Right renal cortex interstitium (tissue), 3 donors: ENCODE data around the gene SP1. TPM values are rescaled to one million over a fixed set of nuclear protein-coding genes. Genes with fewer than 3 reads are reported as not detected.
"Not testable (repeated sequence)": the region's sequence is repeated elsewhere in the genome, so short reads cannot be mapped to it uniquely, and the experiment has no call there.

Source experiments
- DNase-seq, 3 donors: peaks; one replicate each; pipeline ENCODE4 v3.0.0-alpha.2; 2013; ENCODE audit warnings: low read depth in 3 of 3, low spot score in 2 of 3
- polyA plus RNA-seq, 3 donors: library from polyadenylated mRNA; unstranded; fragments of 120-200 nt; gene quantifications; one replicate each; pipeline ENCODE4 v1.2.1, GENCODE V29; 2013; ENCODE audit not compliant: insufficient read length in 3 of 3

SP1 gene
- polyA plus RNA-seq, 3 donors: 76.7 to 81.0 (median 77.6) TPM

- no peak for DNase-seq
Measured at GRCh38 chr12:53443955-53444354, 64.0 kb downstream of the SP1 start.

GRCh38 chr12:53444593-53445325, 64.8 kb downstream of the SP1 start:
- DNase-seq: not testable (repeated sequence)

DNA sequence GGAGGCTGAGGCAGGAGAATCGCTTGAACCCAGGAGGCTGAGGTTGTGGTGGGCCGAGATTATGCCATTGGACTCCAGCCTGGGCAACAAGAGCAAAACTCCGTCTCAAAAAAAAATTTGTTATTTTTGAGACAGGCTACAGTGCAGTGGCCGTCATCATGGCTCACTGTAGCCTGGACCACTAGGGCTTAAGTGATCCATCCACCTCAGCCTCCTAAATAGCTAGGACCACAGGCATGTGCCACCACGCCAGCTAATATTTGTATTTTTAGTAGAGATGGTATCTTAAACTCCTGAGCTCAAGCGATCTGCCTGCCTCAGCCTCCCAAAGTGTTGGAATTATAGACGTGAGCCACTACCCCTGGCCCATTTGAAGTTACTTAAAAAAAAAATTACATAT, 71.0 kb downstream of the SP1 start:
- DNase-seq: no peak

- peak; percentile 97 to 98 (median 97) for DNase-seq
Measured at GRCh38 chr12:53451661-53452158, 71.7 kb downstream of the SP1 start, which contains the start of gene PCBP2. PCBP2 (plus strand) TSS chr12:53452102; CDS start chr12:53454801, 2,699 bp downstream.

GRCh38 chr12:53452159-53453077, 72.4 kb downstream of the SP1 start:
- DNase-seq: peak in 2 of 3 donors; percentile 67 to 71

GRCh38 chr12:53453953-53454640, 74.1 kb downstream of the SP1 start:
- no peak for DNase-seq

GRCh38 chr12:53454707-53455106, 74.7 kb downstream of the SP1 start:
- DNase-seq: no peak

DNA sequence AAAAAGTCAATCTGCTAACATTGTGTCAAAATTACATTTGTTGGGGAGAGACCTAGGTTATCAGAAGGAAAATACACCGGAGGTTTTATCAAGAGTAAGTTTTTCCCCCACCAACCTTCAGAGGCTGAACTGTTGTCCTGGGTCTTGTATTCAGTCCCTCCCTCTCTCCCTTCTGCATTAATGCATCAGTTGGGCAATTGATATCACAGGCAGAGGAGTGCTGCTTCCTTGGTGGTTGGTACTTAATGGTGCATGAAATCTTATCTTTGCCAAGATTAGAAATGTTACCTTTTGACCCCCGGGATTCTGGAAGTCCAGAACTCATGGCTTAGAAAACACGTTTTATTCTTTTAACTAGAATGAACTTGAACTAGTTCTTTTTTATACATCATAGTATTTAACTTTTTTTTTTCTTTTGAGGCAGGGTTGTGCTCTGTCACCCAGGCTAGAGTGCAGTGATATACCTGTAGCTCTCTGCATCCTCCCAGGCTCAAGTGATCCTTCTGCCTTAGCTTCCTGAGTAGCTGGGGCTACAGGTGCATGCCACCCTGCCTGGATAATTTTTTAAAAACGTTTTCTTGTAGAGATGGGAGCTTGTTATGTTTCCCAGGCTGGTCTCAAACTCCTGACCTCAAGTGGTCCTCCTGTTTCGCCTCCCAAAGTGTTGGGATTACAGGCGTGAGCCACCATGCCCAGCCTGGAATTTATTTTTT, 76.8 kb downstream of the SP1 start:
- no peak for DNase-seq

DNA sequence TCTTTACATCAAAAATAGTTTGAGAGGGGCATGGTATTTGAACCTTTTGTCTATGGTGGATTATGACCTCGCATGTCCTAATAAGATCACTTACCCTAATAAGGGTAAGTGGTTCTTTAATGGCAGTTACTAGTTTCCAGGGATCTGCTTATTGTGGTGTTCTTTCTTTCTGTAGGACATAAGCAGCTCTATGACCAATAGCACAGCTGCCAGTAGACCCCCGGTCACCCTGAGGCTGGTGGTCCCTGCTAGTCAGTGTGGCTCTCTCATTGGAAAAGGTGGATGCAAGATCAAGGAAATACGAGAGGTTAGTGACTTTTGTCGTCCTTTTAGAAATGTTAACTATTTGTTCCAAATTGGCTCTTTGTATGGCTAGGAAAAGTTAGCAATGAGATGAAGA, 79.1 kb downstream of the SP1 start:
- DNase-seq: no peak

DNA sequence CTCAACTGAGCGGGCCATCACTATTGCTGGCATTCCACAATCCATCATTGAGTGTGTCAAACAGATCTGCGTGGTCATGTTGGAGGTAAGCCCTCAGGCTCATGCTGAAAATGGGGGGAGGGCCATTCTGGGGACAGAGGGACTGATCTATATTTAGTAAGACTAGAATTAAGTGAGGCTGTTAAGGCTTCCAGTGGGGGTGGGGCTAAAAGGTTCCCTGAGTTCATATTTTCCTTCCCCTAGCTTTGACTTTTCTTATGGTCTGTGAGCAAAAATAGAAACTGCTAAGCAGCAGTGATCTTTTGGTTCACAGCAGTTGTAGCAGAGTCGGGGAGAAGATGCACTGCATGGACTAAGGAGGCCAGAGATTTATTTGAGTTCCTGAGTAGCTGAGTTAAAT, 81.1 kb downstream of the SP1 start:
- DNase-seq: no peak

DNA sequence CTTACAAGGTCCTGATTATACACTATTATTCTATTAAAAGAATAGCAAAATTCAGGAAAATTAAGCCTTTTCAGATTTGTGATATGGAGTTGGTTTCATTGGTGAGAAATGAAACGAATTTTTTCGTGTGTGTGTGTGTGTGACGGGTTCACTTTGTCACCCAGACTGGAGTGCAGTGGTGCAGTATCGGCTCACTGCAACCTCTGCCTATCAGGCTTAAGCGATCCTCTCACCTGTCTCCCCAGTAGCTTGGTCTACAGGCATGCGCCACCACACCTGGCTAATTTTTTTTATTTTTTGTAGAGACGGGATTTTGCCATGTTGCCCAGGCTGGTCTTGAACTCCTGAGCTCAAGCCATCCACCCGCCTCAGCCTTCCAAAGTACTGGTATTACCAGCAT, 81.6 kb downstream of the SP1 start:
- DNase-seq: no peak

GRCh38 chr12:53462935-53463334, 83.0 kb downstream of the SP1 start:
- DNase-seq: no peak

DNA sequence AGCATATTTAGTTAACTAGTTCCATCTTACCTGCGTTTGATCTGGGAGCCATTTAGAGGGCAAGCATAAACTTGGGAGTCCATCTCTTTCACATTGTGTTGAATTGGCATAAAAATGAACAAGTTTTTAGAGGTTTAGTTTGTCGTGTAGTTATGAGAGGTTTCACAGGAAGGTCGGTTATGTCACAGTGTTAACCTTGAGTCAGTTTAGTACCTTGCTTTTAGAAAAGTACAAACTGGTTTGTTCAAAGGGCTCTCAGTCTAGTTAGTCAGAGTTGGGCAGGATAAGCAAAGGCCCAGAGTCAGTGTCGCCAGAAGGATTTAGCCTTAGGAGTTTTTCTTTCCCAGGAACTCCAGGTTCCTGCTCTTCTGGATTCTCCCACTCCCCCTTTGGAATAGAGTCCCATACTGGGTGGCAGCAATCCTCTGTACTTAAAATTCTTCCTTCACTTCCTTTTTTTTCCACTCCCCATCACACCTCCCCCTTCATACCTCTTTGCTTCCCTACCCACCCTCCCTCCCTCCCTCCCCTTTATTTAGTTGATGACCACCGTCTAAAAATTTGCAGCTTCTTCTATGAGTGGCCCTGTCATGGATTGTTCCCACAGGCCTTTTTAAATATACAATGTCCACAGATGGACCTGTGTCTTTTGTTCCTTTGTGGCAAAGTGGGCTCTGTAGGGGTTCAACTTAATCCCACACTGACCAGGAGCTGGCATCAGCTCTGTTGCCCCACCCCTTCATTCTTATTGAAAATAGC, 84.0 kb downstream of the SP1 start:
- DNase-seq: no peak

DNA sequence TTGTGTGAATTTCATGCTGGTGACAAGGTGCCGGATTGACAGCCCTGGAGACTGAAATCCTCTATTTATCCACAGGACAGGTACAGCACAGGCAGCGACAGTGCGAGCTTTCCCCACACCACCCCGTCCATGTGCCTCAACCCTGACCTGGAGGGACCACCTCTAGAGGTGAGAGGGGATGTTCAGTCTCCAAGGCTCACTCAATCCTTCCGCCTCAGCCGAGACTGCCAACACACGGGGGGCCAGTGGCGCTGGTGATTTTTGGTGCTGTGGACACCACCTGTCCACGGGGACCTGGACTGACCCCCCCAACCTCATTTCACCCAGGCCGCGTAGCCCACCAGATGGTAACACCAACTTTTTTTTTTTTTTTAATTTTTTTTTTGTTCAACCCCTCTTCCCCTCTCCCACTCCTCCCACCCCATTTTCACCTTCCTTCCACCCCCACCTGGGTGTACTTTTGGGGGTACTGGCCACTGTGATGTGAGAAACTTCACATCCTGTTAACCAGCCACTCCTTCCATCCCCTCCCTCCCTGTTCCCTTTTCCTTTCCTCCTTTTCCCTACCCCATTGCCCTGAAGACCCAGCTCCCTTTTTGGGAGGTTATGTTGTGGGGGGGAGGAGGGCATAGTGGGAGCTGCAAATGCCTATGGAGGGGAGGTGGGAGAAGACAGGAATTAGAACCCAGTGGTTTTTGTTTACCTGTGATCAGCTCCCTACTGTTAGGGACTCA, 84.9 kb downstream of the SP1 start:
- DNase-seq: no peak

- DNase-seq: no peak
Measured at GRCh38 chr12:53465679-53466078, 85.7 kb downstream of the SP1 start.
